GM20431 (cell line): Measurements from ENCODE around the gene TNK2.
"Not testable (repeated sequence)": the region's sequence is repeated elsewhere in the genome, so short reads cannot be mapped to it uniquely, and the experiment has no call there.

ENCODE experiments used
- in situ Hi-C: fragments of 300-500 bp; cut with MseI, MboI; formaldehyde crosslinking; loops from one replicate; pipeline ENCODE4 v1.15.0; 2020; ENCODE audit warnings: low sequenced_read_pairs; ENCODE audit not compliant: unreplicated experiment

Gene TNK2

GRCh38 chr3:195918176-195918575 lies 9.8 kb upstream of the TNK2 start:
- in situ Hi-C loops = loop anchor here (10.0 kb wide), 1 partner anchor 63 kb away; no protein-coding TSS in a partner anchor

- in situ Hi-C loops = loop anchor here (10.0 kb wide), 1 partner anchor 62 kb away; no protein-coding TSS in a partner anchor
Observed at GRCh38 chr3:195916991-195917390, 8.6 kb upstream of the TNK2 start.

- in situ Hi-C loops = loop anchor here (10.0 kb wide), 1 partner anchor 61 kb away; no protein-coding TSS in a partner anchor
Observed at GRCh38 chr3:195916291-195916690, 7.9 kb upstream of the TNK2 start.

DNA sequence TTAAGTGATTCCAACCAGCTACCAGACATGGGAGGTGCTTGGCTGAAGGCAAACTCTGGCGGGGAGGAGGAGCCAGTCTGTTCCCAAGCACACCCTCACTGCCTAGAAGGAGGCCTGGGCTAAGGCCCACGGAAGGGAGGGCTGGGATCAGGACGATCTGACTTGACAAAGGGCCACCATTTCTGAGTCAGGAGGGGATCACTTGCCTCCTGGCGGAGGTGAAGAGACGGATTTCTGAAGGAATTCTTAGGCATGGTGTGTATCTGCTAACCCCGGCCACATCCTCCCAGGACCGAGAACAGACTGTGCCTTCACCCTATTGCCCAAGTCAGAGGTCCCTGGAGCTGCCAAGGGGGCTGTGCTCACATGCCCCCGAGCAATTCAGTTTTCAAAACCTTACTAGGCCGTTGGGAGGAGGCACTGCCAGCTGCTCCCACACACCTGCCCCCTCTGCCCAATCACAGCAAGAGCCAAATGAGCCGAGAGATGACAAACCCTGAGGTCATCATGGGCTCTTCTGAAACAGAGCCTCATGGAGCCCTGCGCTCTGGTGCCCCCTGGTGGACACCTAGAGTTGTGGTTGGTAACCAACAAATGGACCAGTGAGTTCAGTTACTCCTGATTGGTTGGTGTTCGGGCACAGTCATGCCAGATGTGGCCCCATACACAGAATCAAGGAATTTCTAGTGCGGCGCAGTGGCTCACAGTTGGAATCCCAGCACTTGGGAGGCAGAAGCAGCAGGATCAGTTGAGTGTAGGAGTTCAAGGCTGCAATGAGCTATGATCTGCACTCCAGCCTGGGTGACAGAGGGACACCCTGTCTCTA lies 6.5 kb upstream of the TNK2 start:
- in situ Hi-C loops = loop anchor here (10.0 kb wide), 1 partner anchor 60 kb away; no protein-coding TSS in a partner anchor

GRCh38 chr3:195914146-195914545 lies 5.8 kb upstream of the TNK2 start:
- in situ Hi-C loops = loop anchor here (10.0 kb wide), 1 partner anchor 59 kb away; no protein-coding TSS in a partner anchor

DNA sequence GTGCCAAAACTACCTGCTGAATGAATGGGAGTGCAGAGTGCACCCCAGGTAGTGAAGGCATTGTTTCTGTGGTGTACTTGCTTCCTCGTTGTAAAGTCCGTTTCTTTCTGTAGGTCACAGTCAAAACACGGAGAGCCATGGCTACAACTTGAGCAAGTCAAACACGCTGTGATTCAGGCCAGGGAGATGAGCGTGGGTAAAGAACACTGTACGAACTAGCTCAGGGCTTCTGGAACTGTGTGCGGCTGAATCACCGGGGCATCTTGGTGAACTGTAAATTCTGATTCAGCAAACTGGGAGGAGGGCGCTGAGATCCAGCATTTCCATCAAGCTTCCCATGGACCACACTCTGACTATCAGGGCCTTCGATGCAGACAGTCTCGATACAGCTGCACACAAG lies 5.0 kb upstream of the TNK2 start:
- in situ Hi-C loops = loop anchor here (10.0 kb wide), 1 partner anchor 59 kb away; no protein-coding TSS in a partner anchor

DNA sequence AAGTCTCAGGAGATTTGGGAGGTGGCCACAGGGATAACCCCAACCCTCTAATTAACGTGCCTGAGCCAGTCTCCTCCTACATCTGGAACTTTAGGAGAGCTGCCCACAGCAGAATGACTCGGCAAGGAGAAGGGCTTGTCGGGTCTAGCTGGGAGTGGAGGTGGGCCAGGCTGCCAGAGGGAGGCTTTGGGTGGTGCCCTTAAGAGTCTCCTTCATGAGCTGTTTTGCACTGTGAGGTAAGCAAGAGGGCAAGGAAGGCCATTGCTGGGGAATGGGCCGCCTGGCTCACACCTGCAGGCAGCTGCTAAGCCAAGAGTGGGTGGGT lies 3.6 kb upstream of the TNK2 start:
- in situ Hi-C loops = loop anchor here (10.0 kb wide), 1 partner anchor 57 kb away; no protein-coding TSS in a partner anchor

- in situ Hi-C loops = loop anchor here (10.0 kb wide), 1 partner anchor 56 kb away; no protein-coding TSS in a partner anchor
Observed at GRCh38 chr3:195911041-195911945, 2.9 kb upstream of the TNK2 start.

DNA sequence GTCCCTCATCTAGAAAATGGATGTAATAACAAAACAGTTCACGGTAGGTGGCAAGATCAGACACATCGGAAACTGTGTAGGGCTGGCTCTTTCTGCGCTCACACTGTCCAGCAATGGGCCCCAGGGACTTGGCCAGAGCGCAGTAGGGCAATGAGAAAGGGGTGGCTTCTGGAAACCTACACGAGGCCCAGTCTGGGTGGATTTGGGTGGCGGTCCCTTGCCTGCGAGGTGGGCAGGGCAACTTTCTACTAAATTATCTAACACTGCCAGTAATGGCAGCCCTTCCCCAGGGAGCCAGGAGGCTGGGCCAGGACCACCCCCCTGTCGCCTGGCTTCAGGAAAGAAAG lies 2.1 kb upstream of the TNK2 start:
- in situ Hi-C loops = loop anchor here (10.0 kb wide), 1 partner anchor 56 kb away; no protein-coding TSS in a partner anchor

GRCh38 chr3:195909644-195910498 lies 1.5 kb upstream of the TNK2 start:
- in situ Hi-C loops = loop anchor here (10.0 kb wide), 1 partner anchor 55 kb away; no protein-coding TSS in a partner anchor

GRCh38 chr3:195908694-195909581 lies 587 bp upstream of the TNK2 start:
- in situ Hi-C loops = no loop called here

DNA sequence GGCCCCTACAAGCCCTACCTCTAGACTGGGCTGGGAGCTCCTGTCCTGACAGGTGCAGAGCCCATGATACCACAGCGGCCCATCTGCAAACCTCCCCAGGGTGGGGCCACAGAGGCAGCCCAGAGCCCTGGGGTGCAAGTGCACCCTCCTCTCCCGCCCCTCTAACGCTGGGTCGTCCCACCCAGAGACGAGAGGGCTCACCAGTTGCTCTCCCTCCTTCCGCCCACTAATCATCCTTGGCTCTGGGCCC lies 742 bp downstream of the TNK2 start:
- in situ Hi-C loops = no loop called here

GRCh38 chr3:195906865-195907683 lies 1.3 kb downstream of the TNK2 start:
- in situ Hi-C loops = no loop called here

GRCh38 chr3:195905970-195906864 lies 2.1 kb downstream of the TNK2 start:
- in situ Hi-C loops = no loop called here

DNA sequence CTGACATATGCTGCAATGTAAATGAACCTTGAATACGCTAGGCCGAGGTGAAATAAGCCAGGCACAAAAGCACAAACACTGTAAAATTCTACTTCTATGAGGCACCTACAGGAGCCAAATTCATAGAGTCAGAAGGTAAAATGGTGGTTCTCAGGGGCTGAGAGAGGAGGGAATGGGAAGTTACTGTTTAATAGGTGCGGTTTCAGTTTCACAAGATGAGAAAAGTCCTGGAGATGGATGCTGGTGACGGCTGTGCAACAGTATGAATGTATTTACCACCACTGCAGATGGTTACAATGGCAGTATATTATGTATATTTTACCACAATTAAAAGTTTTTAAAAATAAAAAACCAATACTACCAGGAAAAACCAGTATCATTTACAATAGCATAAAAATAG lies 4.0 kb downstream of the TNK2 start:
- in situ Hi-C loops = no loop called here

DNA sequence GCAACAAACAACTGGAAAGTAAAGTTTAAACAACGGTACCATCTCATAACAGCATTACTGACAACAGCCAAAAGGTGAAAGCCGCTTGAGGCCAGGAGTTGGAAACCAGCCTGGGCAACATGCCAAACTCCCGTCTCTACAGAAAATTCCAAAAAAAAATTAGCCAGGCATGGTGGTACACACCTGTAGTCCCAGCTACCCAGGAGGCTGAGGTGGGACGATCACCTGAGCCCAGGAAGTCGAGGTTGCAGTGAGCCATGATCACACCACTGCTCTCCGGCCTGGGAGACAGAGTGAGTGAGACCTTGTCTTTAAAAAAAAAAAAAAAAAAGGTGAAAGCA lies 4.4 kb downstream of the TNK2 start:
- in situ Hi-C loops = no loop called here

DNA sequence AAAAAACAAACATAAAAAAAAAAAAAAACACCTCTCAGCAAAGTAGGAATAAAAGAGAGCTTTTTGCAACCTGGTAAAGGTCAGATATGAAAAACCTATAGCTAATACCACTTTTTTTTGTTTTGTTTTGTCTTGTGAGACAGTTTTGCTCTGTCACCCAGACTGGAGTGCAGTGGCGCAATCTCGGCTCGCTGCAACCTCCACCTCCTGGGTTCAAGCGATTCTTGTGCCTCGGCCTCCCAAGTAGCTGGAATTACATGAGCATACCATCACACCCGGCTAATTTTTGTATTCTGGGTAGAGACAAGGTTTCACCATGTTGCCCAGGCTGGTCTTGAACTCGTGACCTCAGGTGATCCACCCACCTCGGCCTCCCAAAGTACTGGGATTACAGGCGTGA lies 5.7 kb downstream of the TNK2 start:
- in situ Hi-C loops = not testable (repeated sequence)
